Activated CD4-positive, alpha-beta T cell treated with anti-CD3 and anti-CD28 coated beads for 4 hours (primary cell): ENCODE measurements around the gene TTLL11.
"Not testable (repeated sequence)": the region's sequence is repeated elsewhere in the genome, so short reads cannot be mapped to it uniquely, and the experiment has no call there.

Experiments used
- DNase-seq, 2 donors: peaks; one replicate each; pipeline ENCODE4 v3.0.0-alpha.2; 2020

Gene TTLL11

GRCh38 chr9:122042056-122042455 is 51.1 kb downstream of the TTLL11 start:
- DNase-seq, result no peak

GRCh38 chr9:122040561-122041242 is 52.4 kb downstream of the TTLL11 start:
- no peak for DNase-seq

GRCh38 chr9:122039234-122039633 is 53.9 kb downstream of the TTLL11 start:
- DNase-seq, result no peak

DNA sequence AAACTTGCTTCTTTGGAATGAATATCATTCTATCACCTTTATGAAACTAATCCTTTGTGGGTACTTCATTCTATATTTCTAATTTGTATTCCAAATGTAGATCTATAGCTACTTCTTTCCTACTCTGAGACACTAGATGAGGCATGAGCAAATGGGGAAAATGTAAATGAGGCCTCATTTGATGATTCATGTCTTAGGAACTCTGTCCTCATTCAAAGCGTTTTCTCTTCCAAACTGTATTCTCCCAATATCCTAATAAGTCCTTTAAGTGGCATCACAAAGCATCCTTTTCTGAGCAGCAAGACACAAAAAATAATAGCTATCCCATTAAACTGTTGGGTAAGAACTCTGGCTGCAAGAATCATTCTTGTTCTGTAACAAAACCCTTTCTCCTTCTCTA is 56.1 kb downstream of the TTLL11 start:
- DNase-seq, result no peak

DNA sequence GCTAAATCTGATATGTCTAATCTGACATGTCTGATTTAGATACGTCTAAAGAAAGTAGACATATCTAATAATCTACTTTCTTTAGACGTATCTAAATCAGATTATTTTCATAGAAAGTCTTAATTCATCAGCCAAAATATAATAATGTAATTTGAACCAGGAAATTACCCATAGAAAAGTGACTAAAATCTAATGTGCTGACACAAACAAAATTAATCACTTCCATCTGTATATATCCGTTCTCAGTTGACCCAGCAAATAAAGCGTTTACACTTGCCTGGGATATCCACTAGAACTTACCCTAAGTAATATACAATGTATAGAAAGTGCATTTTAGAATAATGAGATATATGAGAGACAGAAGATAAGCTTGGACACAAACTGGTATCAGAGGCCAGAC is 56.7 kb downstream of the TTLL11 start:
- DNase-seq, result no peak

DNA sequence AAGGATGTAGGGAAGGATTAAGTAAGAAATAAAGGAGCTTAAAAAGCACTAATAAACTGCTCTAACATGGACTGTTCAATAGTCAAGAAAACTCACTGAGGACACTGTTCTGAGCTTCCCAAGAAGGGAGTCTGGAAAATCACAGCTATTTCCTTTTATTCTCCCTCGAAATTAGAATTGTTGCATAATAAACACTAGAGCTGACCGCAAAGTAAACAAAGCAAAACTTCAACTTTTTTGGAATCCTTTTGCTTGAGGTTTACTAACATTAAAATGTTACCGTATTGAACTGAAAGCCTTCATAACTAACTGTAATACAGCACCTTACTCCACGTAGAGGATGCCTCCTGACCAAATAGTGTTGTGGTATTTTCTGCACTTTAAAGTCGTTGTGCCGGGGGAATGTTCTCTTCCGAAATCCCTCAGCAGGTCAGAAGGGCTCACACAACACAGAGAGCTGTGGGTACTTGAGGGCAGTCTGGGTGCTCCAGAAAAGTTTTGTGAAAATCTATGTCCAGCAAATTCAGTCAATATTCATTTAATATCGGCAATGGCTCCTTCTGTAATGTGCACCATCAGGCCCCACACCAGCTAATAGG is 59.2 kb downstream of the TTLL11 start:
- no peak for DNase-seq

DNA sequence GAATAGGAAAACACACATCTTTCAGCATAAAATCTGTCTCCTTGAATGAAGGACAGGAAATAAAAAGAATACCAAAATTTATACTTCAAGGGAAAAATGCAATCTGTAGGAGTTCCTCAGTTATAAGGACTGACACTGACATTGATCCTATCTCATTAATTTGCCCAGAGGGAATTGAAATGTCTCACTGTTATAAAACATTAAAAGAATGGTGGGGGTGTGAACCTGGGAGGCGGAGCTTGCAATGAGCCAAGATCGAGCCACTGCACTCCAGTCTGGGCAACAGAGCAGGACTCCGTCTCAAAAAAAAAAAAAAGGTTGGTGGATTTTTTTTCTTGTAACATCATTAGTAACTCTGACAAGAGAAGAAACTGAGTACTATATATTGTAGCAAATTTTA is 60.8 kb downstream of the TTLL11 start:
- DNase-seq, result no peak

DNA sequence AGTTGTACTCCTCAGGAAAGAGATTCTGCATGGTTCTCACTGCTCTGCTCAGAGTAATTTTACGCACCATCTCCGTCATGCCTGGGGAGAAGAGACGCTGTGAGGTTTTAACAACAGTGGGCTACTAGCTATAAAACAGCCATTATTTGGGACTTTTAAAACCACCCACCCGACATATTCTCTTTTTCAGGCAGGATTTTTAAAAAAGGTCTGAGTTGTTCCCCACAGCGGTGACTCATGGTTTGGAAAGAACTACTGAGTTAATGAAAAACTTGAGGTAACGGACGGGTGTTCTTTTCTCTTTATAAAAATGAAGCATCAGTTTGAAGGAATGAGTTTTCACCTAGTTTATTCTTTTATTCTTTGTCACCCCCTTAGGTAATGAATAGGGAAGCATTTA is 61.3 kb downstream of the TTLL11 start:
- DNase-seq, result no peak

GRCh38 chr9:122031157-122031556 is 62.0 kb downstream of the TTLL11 start:
- no peak for DNase-seq

DNA sequence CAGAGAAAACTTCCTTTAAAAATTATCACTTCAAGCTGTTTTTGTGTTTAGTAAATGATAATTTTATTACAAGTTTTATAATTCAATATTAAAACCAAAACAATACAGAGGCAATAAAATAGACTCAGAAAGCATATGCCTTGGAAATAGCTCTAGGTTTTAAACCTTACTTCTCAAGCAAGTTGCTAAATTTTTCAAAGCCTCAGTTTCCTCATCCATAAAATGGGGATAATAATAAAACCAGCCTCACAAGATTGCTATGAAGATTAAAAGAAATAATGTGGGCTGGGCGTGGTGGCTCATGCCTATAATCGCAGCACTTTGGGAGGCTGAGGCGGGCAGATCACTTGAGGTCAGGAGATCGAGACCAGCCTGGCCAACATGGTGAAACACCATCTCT is 62.8 kb downstream of the TTLL11 start:
- no peak for DNase-seq

- no peak for DNase-seq
Observed at GRCh38 chr9:122029898-122030297, 63.2 kb downstream of the TTLL11 start.

DNA sequence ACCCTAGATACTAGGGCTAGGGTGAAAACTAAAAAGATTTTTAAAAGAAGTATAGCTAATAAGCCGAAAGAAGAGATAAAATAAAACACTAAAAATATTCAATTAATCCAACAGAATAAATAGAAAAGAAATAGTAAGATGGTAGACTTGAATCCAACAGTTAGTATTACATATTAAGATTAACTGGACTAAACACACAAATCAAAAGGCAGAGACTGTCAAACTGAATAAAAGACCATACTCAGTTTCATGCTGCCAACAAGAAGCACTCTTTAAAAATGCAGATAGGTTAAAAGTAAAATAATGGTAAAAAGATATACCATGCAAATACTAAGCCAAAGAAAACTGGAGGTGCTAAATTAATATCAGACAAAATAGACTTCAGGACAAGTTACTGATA is 65.0 kb downstream of the TTLL11 start:
- DNase-seq, result no peak

- no peak for DNase-seq
Observed at GRCh38 chr9:122020398-122020797, 72.7 kb downstream of the TTLL11 start.

DNA sequence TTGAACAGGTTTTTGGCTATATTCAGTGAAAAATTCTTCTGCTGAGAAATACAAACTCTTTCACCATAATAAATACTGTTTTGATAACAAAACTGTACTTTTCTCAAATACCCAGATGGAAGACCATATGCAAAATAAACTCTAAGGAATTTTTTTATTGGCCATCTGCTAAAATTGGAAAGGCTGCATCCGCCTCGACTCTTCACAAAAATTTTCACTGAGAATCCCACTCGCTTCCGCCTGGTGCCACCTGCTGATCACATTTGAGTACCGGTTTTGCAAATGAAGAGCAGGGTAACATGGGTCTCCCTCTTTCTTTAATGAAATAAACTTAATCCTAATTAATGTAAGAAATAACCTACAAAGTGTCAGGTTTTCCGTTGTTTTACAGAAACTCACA is 76.4 kb downstream of the TTLL11 start:
- DNase-seq, result no peak

GRCh38 chr9:122016309-122016708 is 76.8 kb downstream of the TTLL11 start:
- DNase-seq, result no peak

GRCh38 chr9:122015170-122015821 is 77.8 kb downstream of the TTLL11 start:
- no peak for DNase-seq

DNA sequence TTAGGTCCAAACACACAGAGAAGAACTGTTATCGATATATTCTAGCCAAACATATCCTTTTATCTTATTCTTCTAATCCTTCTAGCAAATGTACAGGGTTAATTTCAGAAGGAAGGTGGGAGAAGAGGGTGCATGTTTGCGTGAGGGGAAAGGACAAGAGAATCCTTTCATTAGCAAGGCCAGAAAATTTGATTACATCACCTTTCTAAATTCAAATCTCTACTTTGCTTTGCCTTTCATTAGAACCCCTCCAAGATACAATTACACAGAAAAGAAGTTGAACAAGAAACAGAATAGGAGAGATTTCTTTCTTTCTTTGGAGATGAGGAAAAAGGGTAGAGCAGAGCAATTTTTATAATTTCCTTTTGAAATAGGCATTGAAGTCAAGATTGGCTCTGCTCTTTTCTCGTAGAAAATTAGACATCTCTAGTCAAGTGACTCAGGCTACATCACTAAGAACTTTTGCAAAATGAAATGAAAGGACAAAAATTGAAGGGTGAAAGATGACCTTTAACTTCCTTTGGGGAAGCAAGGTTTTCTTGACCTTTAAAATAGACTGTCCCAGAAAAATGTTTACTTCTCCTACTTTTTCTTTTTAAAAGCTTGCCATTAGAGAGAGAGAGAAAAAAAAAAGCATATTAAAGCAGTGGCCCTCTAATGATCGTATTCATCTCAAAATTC is 81.2 kb downstream of the TTLL11 start:
- no peak for DNase-seq

- DNase-seq, result no peak
Observed at GRCh38 chr9:122008559-122008958, 84.5 kb downstream of the TTLL11 start.

DNA sequence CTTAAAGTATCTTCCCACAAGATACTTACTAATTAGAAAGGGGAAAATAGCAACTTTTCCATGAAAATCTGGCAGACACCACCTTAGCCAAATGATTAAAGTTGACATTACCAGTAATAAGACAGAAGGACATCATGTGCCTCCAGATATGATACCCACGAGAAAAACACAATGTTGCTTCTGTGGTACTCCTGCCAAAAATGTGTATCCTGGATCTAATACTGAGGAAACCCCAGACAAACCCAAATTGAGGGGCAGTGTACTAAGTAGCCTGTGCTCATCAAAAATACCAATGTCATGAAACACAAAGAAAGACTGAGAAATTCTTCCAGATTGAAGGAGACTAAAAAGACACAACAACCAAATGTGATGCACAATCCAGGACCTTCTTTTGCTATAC is 85.3 kb downstream of the TTLL11 start:
- no peak for DNase-seq

- no peak for DNase-seq
Observed at GRCh38 chr9:122005597-122005996, 87.5 kb downstream of the TTLL11 start.

DNA sequence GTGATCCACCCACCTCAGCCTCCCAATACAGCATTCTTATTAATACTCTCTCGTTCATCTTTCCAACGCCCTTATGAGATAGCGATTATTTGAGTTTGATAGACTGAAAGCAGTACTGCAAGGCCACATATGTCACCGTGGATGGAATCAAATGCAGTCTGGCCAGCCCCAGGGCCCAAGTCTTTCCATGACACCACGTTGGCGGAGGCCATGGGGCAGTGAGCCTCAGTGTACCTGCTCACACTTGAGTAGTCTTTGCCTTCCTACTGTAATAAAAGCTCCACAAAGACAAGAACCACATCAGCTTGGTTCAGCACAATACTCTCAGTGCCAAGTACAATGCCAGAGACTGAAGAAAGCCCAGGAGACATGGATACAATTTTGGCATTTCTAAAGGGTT is 88.5 kb downstream of the TTLL11 start:
- DNase-seq, result no peak

- DNase-seq, result no peak
Observed at GRCh38 chr9:122001491-122002201, 91.5 kb downstream of the TTLL11 start.

GRCh38 chr9:122000526-122000925 is 92.6 kb downstream of the TTLL11 start:
- not testable (repeated sequence) for DNase-seq
